Vagina (tissue), 2 donors: Measurements from ENCODE around the gene LTA4H. TPM values are rescaled to one million over a fixed set of nuclear protein-coding genes. Genes with fewer than 3 reads are reported as not detected.

Experiments
- DNase-seq, 2 donors: peaks; one replicate each; pipeline ENCODE4 v3.0.0-alpha.2; 2017; ENCODE audit errors: extremely low spot score in 2 of 2
- H3K27ac ChIP-seq: fragments of 200-600 bp; sonication (generic); one replicate; pipeline ENCODE4 v1.5.1; 2019
- H3K27me3 ChIP-seq: fragments of 200-600 bp; sonication (generic); one replicate; pipeline ENCODE4 v1.5.1; 2019
- H3K36me3 ChIP-seq, 2 donors: fragments of 200-600 bp; sonication (generic); one replicate each; pipeline ENCODE4 v1.5.1; 2017 to 2019
- H3K4me1 ChIP-seq: fragments of 200-600 bp; sonication (generic); one replicate; pipeline ENCODE4 v1.5.1; 2019
- H3K4me3 ChIP-seq, 2 donors: fragments of 200-600 bp; sonication (generic); 1 replicate in 1 of 2; 2 replicates in 1 of 2; pipeline ENCODE4 v1.5.1; 2016 to 2019
- H3K9me3 ChIP-seq: fragments of 200-600 bp; sonication (generic); one replicate; pipeline ENCODE4 v1.5.1; 2019
- CTCF ChIP-seq, 3 experiments: fragments of 450-650 bp in 2 of 3; fragments of 200-600 bp in 1 of 3; sonication (generic) in 1 of 3; IDR thresholded peaks; one replicate each; pipeline ENCODE4 v1.5.1; 2017 to 2019; ENCODE audit warnings: antibody characterized with exemption in 3 of 3, mild to moderate bottlenecking in 2 of 3, moderate library complexity in 2 of 3
- POLR2A ChIP-seq, 2 donors: fragments of 450-650 bp; IDR thresholded peaks; one replicate each; pipeline ENCODE4 v1.6.1; 2017; ENCODE audit warnings: antibody characterized with exemption in 2 of 2, mild to moderate bottlenecking in 2 of 2, moderate library complexity in 2 of 2
- POLR2AphosphoS5 ChIP-seq, 2 donors: sonication (generic); formaldehyde crosslinking; IDR thresholded peaks; one replicate each; pipeline ENCODE4 v1.9.0; 2017; ENCODE audit warnings: antibody characterized with exemption in 2 of 2, mild to moderate bottlenecking in 2 of 2, low read depth in 1 of 2; ENCODE audit not compliant: insufficient read depth in 1 of 2
- intact Hi-C: fragments of 100-400 bp; cut with DNase I; formaldehyde crosslinking; loops from one replicate; pipeline ENCODE4 v1.15.1; 2023
- total RNA-seq: library from RNA; depleted of rRNA; stranded (reverse); fragments of >200 nt; gene quantifications from one replicate; pipeline ENCODE4 v1.2.3, GENCODE V29; 2016

LTA4H gene
- total RNA-seq = 71.5 TPM

GRCh38 chr12:96035283-96036236 is at the start of gene LTA4H:
Gene LTA4H (minus strand): TSS chr12:96035587. CDS start chr12:96035519, 68 bp downstream.
- intact Hi-C loops = no loop called here
- TF ChIP-seq CTCF (IDR thresholded peaks at IDR 0.05) (no peak), POLR2A (IDR thresholded peaks at IDR 0.05) (peak in 1 of 2 donors; percentile 66), POLR2AphosphoS5 (IDR thresholded peaks at IDR 0.05; ENCODE audit: insufficient read depth in 1 of 2, low read depth in 1 of 2) (peak; percentile 96 to 97)
- no peaks in the 10 kb centered on the region for H3K36me3 ChIP-seq
- H3K27me3 ChIP-seq = no peaks in the 10 kb centered on the region
- peak within 1 kb of the TSS; percentile 64 to 79 for H3K4me3 ChIP-seq
- peak within 1 kb of the TSS; percentile 79 for H3K27ac ChIP-seq
- peaks cover 26% of the 10 kb centered on the region for H3K4me1 ChIP-seq
- no peaks in the 10 kb centered on the region for H3K9me3 ChIP-seq
- DNase-seq = peak; percentile 98 to 99

GRCh38 chr12:96084624-96085023 is 49.2 kb upstream of the LTA4H start:
- Histone ChIP-seq H3K4me1 (no peaks in the 10 kb centered on the region), H3K4me3 (no peak overlapping the region), H3K9me3 (no peaks in the 10 kb centered on the region), H3K27me3 (no peaks in the 10 kb centered on the region), H3K27ac (no peak overlapping the region), H3K36me3 (no peaks in the 10 kb centered on the region)
- TF ChIP-seq POLR2A (IDR thresholded peaks at IDR 0.05) (no peak), POLR2AphosphoS5 (IDR thresholded peaks at IDR 0.05; ENCODE audit: insufficient read depth in 1 of 2, low read depth in 1 of 2) (no peak), CTCF (IDR thresholded peaks at IDR 0.05) (no peak)
- DNase-seq = no peak
- intact Hi-C loops = no loop called here

GRCh38 chr12:96083020-96083719 is 47.8 kb upstream of the LTA4H start:
- no peak for DNase-seq
- no peaks in the 10 kb centered on the region for H3K27me3 ChIP-seq
- no peak overlapping the region for H3K27ac ChIP-seq
- intact Hi-C loops = no loop called here
- TF ChIP-seq CTCF (IDR thresholded peaks at IDR 0.05) (no peak), POLR2AphosphoS5 (IDR thresholded peaks at IDR 0.05; ENCODE audit: insufficient read depth in 1 of 2, low read depth in 1 of 2) (no peak), POLR2A (IDR thresholded peaks at IDR 0.05) (no peak)
- H3K36me3 ChIP-seq = no peaks in the 10 kb centered on the region
- no peaks in the 10 kb centered on the region for H3K4me1 ChIP-seq
- H3K4me3 ChIP-seq = no peak overlapping the region
- H3K9me3 ChIP-seq = no peaks in the 10 kb centered on the region

- no peaks in the 10 kb centered on the region for H3K4me1 ChIP-seq
- H3K27ac ChIP-seq = no peak overlapping the region
- H3K4me3 ChIP-seq = no peak overlapping the region
- no peaks in the 10 kb centered on the region for H3K36me3 ChIP-seq
- DNase-seq = no peak
- H3K9me3 ChIP-seq = no peaks in the 10 kb centered on the region
- intact Hi-C loops = no loop called here
- TF ChIP-seq POLR2AphosphoS5 (IDR thresholded peaks at IDR 0.05; ENCODE audit: insufficient read depth in 1 of 2, low read depth in 1 of 2) (no peak), POLR2A (IDR thresholded peaks at IDR 0.05) (no peak), CTCF (IDR thresholded peaks at IDR 0.05) (no peak)
- no peaks in the 10 kb centered on the region for H3K27me3 ChIP-seq
Measured at GRCh38 chr12:96081596-96081995, 46.2 kb upstream of the LTA4H start.
